ENCODE data around the gene NTM.
A peak's percentile ranks its signal among the peaks of the same experiment; 100 is the strongest.

The NTM gene

GRCh38 chr11:132078264-132079076, 708.1 kb downstream of the NTM start:
- Mint-ChIP-seq H3K4me1 (no peaks in the 10 kb centered on the region), H3K27ac (no peak overlapping the region), H3K9me3 (peaks cover 4 to 16% of the 10 kb centered on the region in 2 donors), H3K36me3 (no peaks in the 10 kb centered on the region), H3K27me3 (no peaks in the 10 kb centered on the region), H3K4me3 (no peak overlapping the region)
- ATAC-seq (replicated peaks) (no peak), DNase-seq (no peak)

- ATAC-seq (replicated peaks) (no peak), DNase-seq (no peak)
- Mint-ChIP-seq H3K27me3 (no peaks in the 10 kb centered on the region), H3K36me3 (no peaks in the 10 kb centered on the region), H3K4me3 (no peak overlapping the region), H3K27ac (no peak overlapping the region), H3K4me1 (no peaks in the 10 kb centered on the region), H3K9me3 (peaks cover 2 to 13% of the 10 kb centered on the region in 2 donors)
Observed at GRCh38 chr11:132080127-132080526, 709.7 kb downstream of the NTM start.

- H3K4me1 Mint-ChIP-seq, result no peaks in the 10 kb centered on the region
- H3K27ac Mint-ChIP-seq, result no peak overlapping the region
Observed at GRCh38 chr11:132082566-132082965, 712.2 kb downstream of the NTM start.

GRCh38 chr11:132084433-132084832, 714.0 kb downstream of the NTM start:
- H3K9me3 Mint-ChIP-seq, result peaks cover 14 to 25% of the 10 kb centered on the region in 2 donors
- H3K4me1 Mint-ChIP-seq, result no peaks in the 10 kb centered on the region
- no peak overlapping the region for H3K4me3 Mint-ChIP-seq
- DNase-seq, result no peak
- no peaks in the 10 kb centered on the region for H3K36me3 Mint-ChIP-seq
- no peak overlapping the region for H3K27ac Mint-ChIP-seq
- no peak for ATAC-seq (replicated peaks)
- H3K27me3 Mint-ChIP-seq, result no peaks in the 10 kb centered on the region

More at GRCh38 chr11:132082566-132082965, 712.2 kb downstream of the NTM start:
- Mint-ChIP-seq H3K9me3 (peaks cover 11 to 22% of the 10 kb centered on the region in 2 donors), H3K36me3 (no peaks in the 10 kb centered on the region), H3K4me3 (no peak overlapping the region), H3K27me3 (no peaks in the 10 kb centered on the region)
- no peak for DNase-seq
- no peak for ATAC-seq (replicated peaks)

DNA sequence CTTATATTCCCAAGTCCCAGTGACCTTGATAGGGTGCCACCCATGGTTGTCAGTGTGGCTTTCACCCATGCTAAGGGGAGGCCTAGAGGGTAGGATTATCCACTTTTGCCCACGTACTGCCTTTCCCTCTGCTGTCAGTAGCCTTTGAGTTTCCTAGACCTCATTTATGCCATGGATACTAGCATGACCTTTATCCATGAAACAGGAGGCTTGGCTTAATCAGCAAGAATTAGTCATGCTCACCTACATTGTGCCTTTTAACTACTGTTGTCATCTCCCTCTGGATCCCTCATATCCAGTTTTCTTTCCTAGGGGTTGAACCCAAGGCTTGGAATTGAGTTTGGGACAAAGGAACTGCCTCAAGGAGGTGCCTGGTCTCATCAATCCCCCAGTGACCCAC, 716.7 kb downstream of the NTM start:
- DNase-seq (no peak), ATAC-seq (replicated peaks) (no peak)
- H3K27me3 Mint-ChIP-seq, result no peaks in the 10 kb centered on the region
- H3K4me3 Mint-ChIP-seq, result no peak overlapping the region
- peaks cover 18 to 25% of the 10 kb centered on the region in 2 donors for H3K9me3 Mint-ChIP-seq
- H3K36me3 Mint-ChIP-seq, result no peaks in the 10 kb centered on the region
- no peak overlapping the region for H3K27ac Mint-ChIP-seq
- H3K4me1 Mint-ChIP-seq, result no peaks in the 10 kb centered on the region

DNA sequence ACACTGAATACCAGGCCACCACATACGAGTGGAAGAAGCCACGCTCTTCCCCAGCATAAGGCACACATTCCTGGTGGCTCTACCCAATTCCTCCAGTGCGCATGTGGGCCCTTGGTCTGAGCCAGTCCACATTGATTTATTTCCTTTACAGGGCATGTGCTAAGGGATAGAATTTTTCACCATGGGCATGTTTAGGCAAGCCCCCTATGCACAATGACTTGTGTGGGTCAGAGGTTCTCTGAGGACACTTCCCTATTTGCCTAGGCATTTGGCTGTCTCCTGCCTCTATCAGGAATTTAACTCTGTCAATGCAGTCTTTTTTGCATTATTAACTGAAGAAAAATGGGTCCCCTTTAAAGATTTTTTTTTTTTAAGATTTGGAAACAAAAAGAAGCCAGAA, 718.1 kb downstream of the NTM start:
- Mint-ChIP-seq H3K27ac (no peak overlapping the region), H3K36me3 (no peaks in the 10 kb centered on the region), H3K9me3 (peaks cover 18% of the 10 kb centered on the region in 2 donors), H3K4me3 (no peak overlapping the region), H3K27me3 (no peaks in the 10 kb centered on the region), H3K4me1 (no peaks in the 10 kb centered on the region)
- ATAC-seq (replicated peaks) (no peak), DNase-seq (no peak)

GRCh38 chr11:132093536-132094259, 723.3 kb downstream of the NTM start:
- H3K4me1 Mint-ChIP-seq, result no peaks in the 10 kb centered on the region
- ATAC-seq (replicated peaks) (peak in 1 of 2 donors; percentile 57), DNase-seq (no peak)
- H3K27ac Mint-ChIP-seq, result no peak overlapping the region
- H3K36me3 Mint-ChIP-seq, result no peaks in the 10 kb centered on the region
- no peaks in the 10 kb centered on the region for H3K27me3 Mint-ChIP-seq
- H3K4me3 Mint-ChIP-seq, result no peak overlapping the region
- peaks cover 6% of the 10 kb centered on the region in 2 donors for H3K9me3 Mint-ChIP-seq

DNA sequence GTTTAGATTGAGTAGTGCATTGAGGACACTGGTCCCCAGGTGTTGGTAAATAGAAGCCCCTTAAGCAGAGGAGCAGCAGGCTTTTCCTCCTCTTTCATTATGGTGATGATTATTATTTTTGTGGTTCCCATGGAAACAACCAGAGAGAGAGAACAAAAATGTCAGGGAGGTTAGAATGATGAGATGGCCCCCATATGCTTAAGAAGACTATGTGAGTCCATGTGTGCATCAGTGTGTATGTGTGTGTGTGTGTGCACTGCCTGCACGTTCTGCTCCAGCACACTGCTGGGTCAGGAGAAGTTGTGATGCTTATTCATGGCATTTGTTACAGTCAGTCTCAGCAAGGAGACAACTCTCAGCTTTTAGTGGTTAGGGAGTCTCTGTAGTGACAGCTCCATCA, 724.2 kb downstream of the NTM start:
- H3K9me3 Mint-ChIP-seq, result peaks cover 6% of the 10 kb centered on the region in 2 donors
- no peak overlapping the region for H3K27ac Mint-ChIP-seq
- H3K36me3 Mint-ChIP-seq, result no peaks in the 10 kb centered on the region

GRCh38 chr11:132095230-132096131, 725.1 kb downstream of the NTM start:
- Mint-ChIP-seq H3K27me3 (no peaks in the 10 kb centered on the region), H3K4me1 (no peaks in the 10 kb centered on the region), H3K9me3 (peaks cover 3 to 7% of the 10 kb centered on the region in 2 donors), H3K4me3 (no peak overlapping the region), H3K36me3 (no peaks in the 10 kb centered on the region), H3K27ac (no peak overlapping the region)
- ATAC-seq (replicated peaks) (no peak), DNase-seq (no peak)

More for the DNA sequence above, 724.2 kb downstream of the NTM start:
- no peaks in the 10 kb centered on the region for H3K4me1 Mint-ChIP-seq
- no peak overlapping the region for H3K4me3 Mint-ChIP-seq
- ATAC-seq (replicated peaks) (no peak), DNase-seq (no peak)
- no peaks in the 10 kb centered on the region for H3K27me3 Mint-ChIP-seq

GRCh38 chr11:132096132-132096825, 725.9 kb downstream of the NTM start:
- Mint-ChIP-seq H3K9me3 (peaks cover 2 to 4% of the 10 kb centered on the region in 2 donors), H3K4me3 (no peak overlapping the region), H3K36me3 (no peaks in the 10 kb centered on the region), H3K27me3 (no peaks in the 10 kb centered on the region), H3K4me1 (no peaks in the 10 kb centered on the region), H3K27ac (no peak overlapping the region)
- DNase-seq (no peak), ATAC-seq (replicated peaks) (no peak)

DNA sequence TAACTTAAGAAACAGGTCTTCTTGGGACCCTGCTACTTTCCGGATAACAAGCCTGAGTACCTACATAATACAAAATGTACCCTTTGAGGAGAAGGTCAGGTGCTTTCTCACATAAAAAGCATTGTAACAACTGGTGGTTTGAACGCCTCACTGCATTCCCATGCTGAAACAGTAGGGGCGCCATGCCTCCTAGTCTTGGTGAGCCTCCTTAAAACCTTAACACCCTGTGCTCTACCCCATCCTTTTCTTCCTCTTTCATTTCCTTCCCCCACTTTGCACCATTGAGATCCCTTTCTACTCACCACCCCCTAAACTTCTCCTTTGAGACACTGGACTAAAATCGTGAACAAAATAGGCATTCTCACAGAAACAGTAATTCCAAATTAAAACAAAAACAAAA, 729.3 kb downstream of the NTM start:
- ATAC-seq (replicated peaks) (no peak), DNase-seq (no peak)
- no peaks in the 10 kb centered on the region for H3K36me3 Mint-ChIP-seq
- no peaks in the 10 kb centered on the region for H3K4me1 Mint-ChIP-seq
- peaks cover 2 to 4% of the 10 kb centered on the region in 2 donors for H3K9me3 Mint-ChIP-seq
- no peaks in the 10 kb centered on the region for H3K27me3 Mint-ChIP-seq
- no peak overlapping the region for H3K27ac Mint-ChIP-seq
- no peak overlapping the region for H3K4me3 Mint-ChIP-seq

- Mint-ChIP-seq H3K36me3 (no peaks in the 10 kb centered on the region), H3K27me3 (no peaks in the 10 kb centered on the region), H3K9me3 (peaks cover 2 to 4% of the 10 kb centered on the region in 2 donors), H3K27ac (no peak overlapping the region), H3K4me1 (no peaks in the 10 kb centered on the region), H3K4me3 (no peak overlapping the region)
- DNase-seq (no peak), ATAC-seq (replicated peaks) (no peak)
Observed at GRCh38 chr11:132100583-132100982, 730.2 kb downstream of the NTM start.

GRCh38 chr11:132101881-132102280, 731.5 kb downstream of the NTM start:
- Mint-ChIP-seq H3K27me3 (no peaks in the 10 kb centered on the region), H3K4me1 (no peaks in the 10 kb centered on the region), H3K36me3 (no peaks in the 10 kb centered on the region), H3K27ac (no peak overlapping the region), H3K4me3 (no peak overlapping the region), H3K9me3 (peaks cover 2 to 4% of the 10 kb centered on the region in 2 donors)
- no peak for DNase-seq
- ATAC-seq (replicated peaks), result no peak

DNA sequence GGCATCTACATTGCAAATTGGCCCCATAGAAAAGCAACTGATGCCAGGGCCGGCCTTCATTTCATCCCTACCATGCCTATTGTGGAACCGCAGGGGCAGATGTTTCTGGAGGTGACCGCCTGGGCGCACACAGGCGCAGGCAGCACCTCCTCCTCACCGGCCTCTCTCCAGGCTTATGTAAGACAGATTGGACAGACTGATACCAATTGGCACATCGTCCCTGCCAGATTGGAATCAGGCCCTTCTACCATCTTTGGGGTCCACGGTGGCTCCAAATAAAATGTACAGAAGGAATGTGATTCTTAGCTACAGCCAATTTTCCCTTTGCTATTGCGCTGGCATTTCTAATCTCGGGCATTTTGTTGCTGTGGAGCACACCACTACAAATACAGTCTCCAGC, 732.6 kb downstream of the NTM start:
- H3K4me3 Mint-ChIP-seq, result no peak overlapping the region
- peaks cover 0 to 6% of the 10 kb centered on the region in 2 donors for H3K9me3 Mint-ChIP-seq
- H3K27me3 Mint-ChIP-seq, result no peaks in the 10 kb centered on the region
- no peaks in the 10 kb centered on the region for H3K4me1 Mint-ChIP-seq
- DNase-seq (no peak), ATAC-seq (replicated peaks) (no peak)
- no peaks in the 10 kb centered on the region for H3K36me3 Mint-ChIP-seq
- H3K27ac Mint-ChIP-seq, result no peak overlapping the region
